GM12878 (cell line): Measurements from ENCODE around the gene BEAN1. TPM values are rescaled to one million over a fixed set of nuclear protein-coding genes. Genes with fewer than 3 reads are reported as not detected.

Experiments
- ATAC-seq: fragments of 200-7000 bp; cut with Tn5 transposase; 3 replicates; pipeline ENCODE4 v1.9.1; 2020; ENCODE audit warnings: mild to moderate bottlenecking, moderate library complexity
- BruUV-seq: library from RNA; stranded (reverse); fragments of 400-500 nt; replicated peaks from 2 replicates; lab custom pipeline; 2021; lab: Mats Ljungman, UMichigan
- CTCF ChIA-PET: fragments of 300-600 bp; sonication (Branson Sonifier 250); formaldehyde crosslinking; extraction: SDS; loops from one replicate; lab custom pipeline; 2021; ENCODE audit warnings: inconsistent platforms; lab: Yijun Ruan, JAX
- POLR2A ChIA-PET: fragments of 350-600 bp; formaldehyde crosslinking; extraction: SDS; loops from one replicate; lab custom pipeline; 2021; ENCODE audit warnings: inconsistent platforms; lab: Charles Lee
- RAD21 ChIA-PET: fragments of 300-600 bp; sonication (Branson Sonifier 250); formaldehyde crosslinking; loops from one replicate; lab custom pipeline; 2023; ENCODE audit warnings: antibody characterized with exemption; ENCODE audit not compliant: unreplicated experiment; lab: Charles Lee
- SMC1A ChIA-PET: fragments of 300-600 bp; sonication (Branson Sonifier 250); formaldehyde crosslinking; loops from one replicate; lab custom pipeline; 2023; ENCODE audit not compliant: unreplicated experiment, uncharacterized antibody; lab: Charles Lee
- DNase-seq: peaks from one replicate; pipeline ENCODE4 v3.0.0-alpha.2; 2011; ENCODE audit warnings: low read depth, low spot score
- FAIRE-seq: peaks from 3 replicates; lab custom pipeline; 2011; peaks lifted over from hg19 to GRCh38; lab: Jason Lieb, UNC
- H2AFZ ChIP-seq: 2 replicates; pipeline ENCODE4 v1.6.0; 2011; ENCODE audit warnings: low read depth, low read length, control low read depth; ENCODE audit not compliant: control insufficient read depth
- H3K27ac ChIP-seq: 2 replicates; pipeline ENCODE4 v1.5.1; 2011; ENCODE audit warnings: control low read depth; ENCODE audit not compliant: control insufficient read depth, insufficient read depth
- H3K27me3 ChIP-seq, 2 experiments: replicated peaks in 1 of 2; 2 replicates each; pipeline versions ENCODE4 v1.6.0 to v1.6.1; 2011; ENCODE audit warnings: low read length in 1 of 2; ENCODE audit not compliant: control insufficient read depth in 2 of 2, insufficient read depth in 2 of 2
- H3K36me3 ChIP-seq, 2 experiments: 2 replicates each; pipeline ENCODE4 v1.5.1; 2011; ENCODE audit warnings: low read length in 1 of 2; ENCODE audit not compliant: control insufficient read depth in 2 of 2, insufficient read depth in 2 of 2
- H3K4me1 ChIP-seq: 2 replicates; pipeline ENCODE4 v1.6.1; 2011; ENCODE audit warnings: mild to moderate bottlenecking, low read length, moderate library complexity, mixed read lengths; ENCODE audit not compliant: control insufficient read depth, insufficient read depth
- H3K4me2 ChIP-seq: 2 replicates; pipeline ENCODE4 v1.6.0; 2011; ENCODE audit warnings: control low read depth; ENCODE audit not compliant: control insufficient read depth, insufficient read depth
- H3K4me3 ChIP-seq: fragments of 200-600 bp; sonication (generic); 2 replicates; pipeline ENCODE4 v1.5.1; 2016
- H3K79me2 ChIP-seq: 2 replicates; pipeline ENCODE4 v1.6.0; 2011; ENCODE audit warnings: low read length; ENCODE audit not compliant: control insufficient read depth, insufficient read depth
- H3K9ac ChIP-seq: 2 replicates; pipeline ENCODE4 v1.8.0; 2011; ENCODE audit warnings: low read length, control low read depth, mixed read lengths; ENCODE audit not compliant: control insufficient read depth, insufficient read depth
- H3K9me3 ChIP-seq: replicated peaks from 3 replicates; pipeline ENCODE4 v1.5.1; 2011; ENCODE audit warnings: mild to moderate bottlenecking, low read length; ENCODE audit not compliant: control insufficient read depth, insufficient read depth
- H4K20me1 ChIP-seq: 2 replicates; pipeline ENCODE4 v1.6.0; 2011; ENCODE audit not compliant: control insufficient read depth, insufficient read depth
- EED ChIP-seq: sonication (generic); IDR thresholded peaks from 2 replicates; pipeline ENCODE4 v1.6.1; 2016; ENCODE audit warnings: antibody characterized with exemption, low read depth
- PAX5 ChIP-seq: IDR thresholded peaks from 2 replicates; pipeline ENCODE4 v1.6.1; 2011; ENCODE audit warnings: low read depth, low read length, borderline replicate concordance
- SMAD1 ChIP-seq: fragments of 450-650 bp; IDR thresholded peaks from 2 replicates; pipeline ENCODE4 v1.6.1; 2018; ENCODE audit warnings: mild to moderate bottlenecking, low read depth; ENCODE audit not compliant: partially characterized antibody
- TCF7 ChIP-seq: IDR thresholded peaks from 2 replicates; pipeline ENCODE4 v1.6.1; 2014; ENCODE audit warnings: antibody characterized with exemption, borderline replicate concordance
- ZNF274 ChIP-seq: IDR thresholded peaks from one replicate; pipeline ENCODE4 v1.8.0; 2011; ENCODE audit not compliant: insufficient read length, insufficient read depth
- WGBS: methylation state at CpG from one replicate; pipeline ENCODE4 v1.1.6; 2016; ENCODE audit warnings: low lambda C conversion rate; ENCODE audit not compliant: insufficient replicate concordance, insufficient coverage; ENCODE audit errors: missing lambda C conversion rate; 5-methylcytosine and 5-hydroxymethylcytosine counted together
- in situ Hi-C: fragments of 300-500 bp; cut with MboI; formaldehyde crosslinking; loops from 9 replicates; pipeline ENCODE4 v1.14.3; 2018; ENCODE audit warnings: mixed read lengths
- intact Hi-C: fragments of 100-400 bp; cut with micrococcal nuclease; formaldehyde crosslinking; loops from one replicate; pipeline ENCODE4 v1.14.2; 2022; ENCODE audit not compliant: unreplicated experiment
- polyA plus RNA-seq, 11 experiments: library from polyadenylated mRNA; depleted of rRNA in 4 of 11; unstranded in 6 of 11; stranded (reverse) in 5 of 11; fragments of >200 nt; fragmentation: Nextera tagmentation in 4 of 11; fragmentation: Illumina TruSeq in 1 of 11; extraction: Ambion mirVana in 4 of 11; extraction: Trizol in 1 of 11; gene quantifications; 1 replicate in 1 of 11; 2 replicates in 10 of 11; pipeline versions ENCODE4 v1.2.1 to v1.2.3, GENCODE V29; 2011 to 2016; ENCODE audit warnings: inconsistent platforms in 2 of 11, missing spikeins in 2 of 11, low read depth in 1 of 11
- total RNA-seq, 4 experiments: library from RNA; depleted of rRNA in 3 of 4; stranded (reverse); fragments of >200 nt in 3 of 4; fragmentation: Illumina TruSeq in 1 of 4; extraction: Trizol in 1 of 4; gene quantifications; 2 replicates each; pipeline versions ENCODE4 v1.2.1 to v1.2.3, GENCODE V29; 2013 to 2021
- TF ChIP-seq, protein P1 (sequence below): fragments of 450-650 bp; IDR thresholded peaks from 2 replicates; pipeline ENCODE4 v1.6.1; 2016; ENCODE audit warnings: mild to moderate bottlenecking, moderate library complexity, borderline replicate concordance
- TF ChIP-seq, protein P2 (sequence below): IDR thresholded peaks from 2 replicates; pipeline ENCODE4 v1.6.1; 2012; ENCODE audit warnings: low read depth, low read length, improper control_type of control experiment

The BEAN1 gene
- total and polyA plus RNA-seq, 10 of the 15 experiments (the other 5 are each of a cell fraction or from before 2014, with no cell fraction given), result not detected

DNA sequence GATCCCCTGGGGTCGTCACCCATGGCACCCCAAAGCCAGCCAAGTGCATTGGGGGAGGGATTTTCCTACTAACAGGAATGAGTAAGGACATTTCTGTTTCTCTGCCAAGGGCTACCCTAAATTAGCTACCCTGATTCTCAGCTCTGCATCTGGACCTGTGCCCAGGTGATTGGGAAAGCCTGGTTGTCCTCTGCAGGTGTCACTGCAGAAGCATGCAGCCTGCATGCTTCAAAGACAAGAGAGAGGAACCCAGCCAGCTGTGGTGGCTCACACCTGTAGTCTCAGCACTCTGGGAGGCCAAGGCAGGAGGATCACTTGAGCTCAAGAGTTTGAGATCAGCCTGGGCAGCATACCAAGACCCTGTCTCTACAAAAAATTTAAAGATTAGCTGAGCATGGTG is 19.6 kb downstream of the BEAN1 start:
- CTCF ChIA-PET, result no interaction called here
- TF ChIP-seq SMAD1 (no peak), PAX5 (no peak), TCF7 (no peak), EED (no peak), ZNF274 (no peak)
- TF ChIP-seq, protein P1, sequence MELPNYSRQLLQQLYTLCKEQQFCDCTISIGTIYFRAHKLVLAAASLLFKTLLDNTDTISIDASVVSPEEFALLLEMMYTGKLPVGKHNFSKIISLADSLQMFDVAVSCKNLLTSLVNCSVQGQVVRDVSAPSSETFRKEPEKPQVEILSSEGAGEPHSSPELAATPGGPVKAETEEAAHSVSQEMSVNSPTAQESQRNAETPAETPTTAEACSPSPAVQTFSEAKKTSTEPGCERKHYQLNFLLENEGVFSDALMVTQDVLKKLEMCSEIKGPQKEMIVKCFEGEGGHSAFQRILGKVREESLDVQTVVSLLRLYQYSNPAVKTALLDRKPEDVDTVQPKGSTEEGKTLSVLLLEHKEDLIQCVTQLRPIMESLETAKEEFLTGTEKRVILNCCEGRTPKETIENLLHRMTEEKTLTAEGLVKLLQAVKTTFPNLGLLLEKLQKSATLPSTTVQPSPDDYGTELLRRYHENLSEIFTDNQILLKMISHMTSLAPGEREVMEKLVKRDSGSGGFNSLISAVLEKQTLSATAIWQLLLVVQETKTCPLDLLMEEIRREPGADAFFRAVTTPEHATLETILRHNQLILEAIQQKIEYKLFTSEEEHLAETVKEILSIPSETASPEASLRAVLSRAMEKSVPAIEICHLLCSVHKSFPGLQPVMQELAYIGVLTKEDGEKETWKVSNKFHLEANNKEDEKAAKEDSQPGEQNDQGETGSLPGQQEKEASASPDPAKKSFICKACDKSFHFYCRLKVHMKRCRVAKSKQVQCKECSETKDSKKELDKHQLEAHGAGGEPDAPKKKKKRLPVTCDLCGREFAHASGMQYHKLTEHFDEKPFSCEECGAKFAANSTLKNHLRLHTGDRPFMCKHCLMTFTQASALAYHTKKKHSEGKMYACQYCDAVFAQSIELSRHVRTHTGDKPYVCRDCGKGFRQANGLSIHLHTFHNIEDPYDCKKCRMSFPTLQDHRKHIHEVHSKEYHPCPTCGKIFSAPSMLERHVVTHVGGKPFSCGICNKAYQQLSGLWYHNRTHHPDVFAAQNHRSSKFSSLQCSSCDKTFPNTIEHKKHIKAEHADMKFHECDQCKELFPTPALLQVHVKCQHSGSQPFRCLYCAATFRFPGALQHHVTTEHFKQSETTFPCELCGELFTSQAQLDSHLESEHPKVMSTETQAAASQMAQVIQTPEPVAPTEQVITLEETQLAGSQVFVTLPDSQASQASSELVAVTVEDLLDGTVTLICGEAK, result no peak
- TF ChIP-seq, protein P2, sequence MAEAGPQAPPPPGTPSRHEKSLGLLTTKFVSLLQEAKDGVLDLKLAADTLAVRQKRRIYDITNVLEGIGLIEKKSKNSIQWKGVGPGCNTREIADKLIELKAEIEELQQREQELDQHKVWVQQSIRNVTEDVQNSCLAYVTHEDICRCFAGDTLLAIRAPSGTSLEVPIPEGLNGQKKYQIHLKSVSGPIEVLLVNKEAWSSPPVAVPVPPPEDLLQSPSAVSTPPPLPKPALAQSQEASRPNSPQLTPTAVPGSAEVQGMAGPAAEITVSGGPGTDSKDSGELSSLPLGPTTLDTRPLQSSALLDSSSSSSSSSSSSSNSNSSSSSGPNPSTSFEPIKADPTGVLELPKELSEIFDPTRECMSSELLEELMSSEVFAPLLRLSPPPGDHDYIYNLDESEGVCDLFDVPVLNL, result no peak
- TF ChIP-seq, all 136 proteins: peak for 0
- Histone ChIP-seq H2AFZ (no peak overlapping the region), H3K4me2 (no peak overlapping the region), H3K9ac (no peak overlapping the region), H4K20me1 (no peaks in the 10 kb centered on the region), H3K79me2 (no peaks in the 10 kb centered on the region), H3K4me1 (no peaks in the 10 kb centered on the region), H3K36me3 (no peaks in the 10 kb centered on the region), H3K4me3 (no peak overlapping the region), H3K9me3 (no peaks in the 10 kb centered on the region), H3K27ac (no peak overlapping the region), H3K27me3 (peaks cover 3% of the 10 kb centered on the region in 2 experiments)
- intact Hi-C loops, result no loop called here
- in situ Hi-C loops, result no loop called here
- DNase-seq (no peak), FAIRE-seq (no peak), ATAC-seq (no peak)
- 0% methylated on average over 1 of the region's 1 CpG for WGBS
- RAD21 ChIA-PET, result no interaction called here
- POLR2A ChIA-PET, result no interaction called here
- SMC1A ChIA-PET, result no interaction called here
- BruUV-seq, result no TSS peak
